ENCODE measurements around the gene ZNF827. TPM values are rescaled to one million over a fixed set of nuclear protein-coding genes. Genes with fewer than 3 reads are reported as not detected.

The ZNF827 gene
- total and polyA plus RNA-seq, 2 of the 13 experiments (the other 11 are each of a cell fraction or from before 2014, with no cell fraction given) = 2.8 TPM

- no peaks in the 10 kb centered on the region; the same call in 1 of the 2 replicates for H3K4me1 ChIP-seq (ENCODE audit: insufficient read depth, low read length)
- no peak overlapping the region for H3K4me2 ChIP-seq (ENCODE audit: low read depth, low read length)
- FAIRE-seq = no peak
- no peak overlapping the region for H3K9ac ChIP-seq (ENCODE audit: insufficient read depth, low read depth, low read length)
- H3K79me2 ChIP-seq (ENCODE audit: insufficient read depth, low read length) = no peaks in the 10 kb centered on the region
- ATAC-seq = no peak
- H3K36me3 ChIP-seq (replicated peaks in 1 of 2; ENCODE audit: control insufficient read depth in 1 of 2, insufficient read depth in 2 of 2, low read length in 2 of 2) = peaks cover 0 to 5% of the 10 kb centered on the region in 2 experiments; a peak in 1 of 5 replicates
- in situ Hi-C loops (cut with HindIII; ENCODE audit: extremely low pct_ligation_motif_present, low pct_unique_long_range_greater_than_20kb) (no loop called here), intact Hi-C loops (cut with micrococcal nuclease; ENCODE audit: unreplicated experiment) (no loop called here)
- no peaks in the 10 kb centered on the region for H4K20me1 ChIP-seq (ENCODE audit: insufficient read depth, low read length)
- 96% methylated on average over 3 of the region's 3 CpGs for WGBS (ENCODE audit: low lambda C conversion rate)
- POLR2A ChIA-PET = no interaction called here
- no peak for TF ChIP-seq KDM1A (CRISPR knock-in tag; IDR thresholded peaks at IDR 0.05)
- TF ChIP-seq AHR (CRISPR knock-in tag; IDR thresholded peaks at IDR 0.05) = no peak
- CTCF ChIA-PET (ENCODE audit: low intra/inter-chr PET ratio, low total read pairs) = no interaction called here
- H3K9me3 ChIP-seq (ENCODE audit: low read length) = no peaks in the 10 kb centered on the region
- H3K27me3 ChIP-seq (ENCODE audit: control insufficient read depth in 1 of 2, insufficient read depth in 2 of 2, low read length in 2 of 2) = no peaks in the 10 kb centered on the region
- H2AFZ ChIP-seq (ENCODE audit: low read length) = no peak overlapping the region
- BruUV-seq (replicated peaks) = no TSS peak
- H3K27ac ChIP-seq (ENCODE audit: extremely low read length, insufficient read depth, low read length) = no peak overlapping the region
- DNase-seq (ENCODE audit: low spot score) = no peak
- no peak overlapping the region for H3K4me3 ChIP-seq (replicated peaks in 1 of 3; ENCODE audit: insufficient read depth in 1 of 3, low read depth in 2 of 3, low read length in 3 of 3)
Measured at GRCh38 chr4:145852256-145852839, 86.3 kb downstream of the ZNF827 start.

GRCh38 chr4:145851511-145852201 is 87.0 kb downstream of the ZNF827 start:
- no TSS peak for BruUV-seq (replicated peaks)
- Histone ChIP-seq H2AFZ (ENCODE audit: low read length) (no peak overlapping the region), H4K20me1 (ENCODE audit: insufficient read depth, low read length) (no peaks in the 10 kb centered on the region), H3K36me3 (replicated peaks in 1 of 2; ENCODE audit: control insufficient read depth in 1 of 2, insufficient read depth in 2 of 2, low read length in 2 of 2) (peaks cover 0 to 5% of the 10 kb centered on the region in 2 experiments; a peak in 1 of 5 replicates), H3K4me1 (ENCODE audit: insufficient read depth, low read length) (no peaks in the 10 kb centered on the region; the same call in 1 of the 2 replicates), H3K4me2 (ENCODE audit: low read depth, low read length) (no peak overlapping the region), H3K27me3 (ENCODE audit: control insufficient read depth in 1 of 2, insufficient read depth in 2 of 2, low read length in 2 of 2) (no peaks in the 10 kb centered on the region), H3K79me2 (ENCODE audit: insufficient read depth, low read length) (no peaks in the 10 kb centered on the region), H3K27ac (ENCODE audit: extremely low read length, insufficient read depth, low read length) (no peak overlapping the region), H3K9ac (ENCODE audit: insufficient read depth, low read depth, low read length) (no peak overlapping the region), H3K4me3 (replicated peaks in 1 of 3; ENCODE audit: insufficient read depth in 1 of 3, low read depth in 2 of 3, low read length in 3 of 3) (no peak overlapping the region), H3K9me3 (ENCODE audit: low read length) (no peaks in the 10 kb centered on the region)
- WGBS (ENCODE audit: low lambda C conversion rate) = 83% methylated on average over 2 of the region's 2 CpGs
- in situ Hi-C loops (cut with HindIII; ENCODE audit: extremely low pct_ligation_motif_present, low pct_unique_long_range_greater_than_20kb) = no loop called here
- ATAC-seq (no peak), DNase-seq (ENCODE audit: low spot score) (no peak), FAIRE-seq (no peak)
- POLR2A ChIA-PET = no interaction called here
- intact Hi-C loops (cut with micrococcal nuclease; ENCODE audit: unreplicated experiment) = no loop called here
- TF ChIP-seq THRA (CRISPR knock-in tag; IDR thresholded peaks at IDR 0.05; ENCODE audit: borderline replicate concordance) (no peak), ZNF839 (CRISPR knock-in tag; IDR thresholded peaks at IDR 0.05; ENCODE audit: borderline replicate concordance) (no peak), JUN (CRISPR knock-in tag; IDR thresholded peaks at IDR 0.05) (no peak), BORCS8-MEF2B (CRISPR knock-in tag; IDR thresholded peaks at IDR 0.05) (no peak), IRF1 (CRISPR knock-in tag; IDR thresholded peaks at IDR 0.05; ENCODE audit: low read depth) (no peak), KDM5A (IDR thresholded peaks at IDR 0.05; ENCODE audit: borderline replicate concordance, low read length) (no peak), CTCF (CRISPR knock-in tag; IDR thresholded peaks at IDR 0.05) (no peak), ZNF432 (CRISPR knock-in tag; IDR thresholded peaks at IDR 0.05; ENCODE audit: borderline replicate concordance) (no peak), ATRX (CRISPR knock-in tag; IDR thresholded peaks at IDR 0.05; ENCODE audit: borderline replicate concordance) (no peak), NKX3-1 (CRISPR knock-in tag; IDR thresholded peaks at IDR 0.05) (no peak), ZBTB42 (CRISPR knock-in tag; IDR thresholded peaks at IDR 0.05) (no peak), PLRG1 (conservative IDR thresholded peaks at IDR 0.05) (no peak)
- CTCF ChIA-PET (ENCODE audit: low intra/inter-chr PET ratio, low total read pairs) = no interaction called here

Measured in HepG2 (cell line).